Activated naive CD4-positive, alpha-beta T cell (primary cell): ENCODE measurements around the gene CEP170B.
"Not testable (repeated sequence)": the region's sequence is repeated elsewhere in the genome, so short reads cannot be mapped to it uniquely, and the experiment has no call there.

ENCODE experiments used
- DNase-seq, 4 experiments: peaks; one replicate each; lab custom pipeline; 2025; lab: John Stamatoyannopoulos, UW

The CEP170B gene

DNA sequence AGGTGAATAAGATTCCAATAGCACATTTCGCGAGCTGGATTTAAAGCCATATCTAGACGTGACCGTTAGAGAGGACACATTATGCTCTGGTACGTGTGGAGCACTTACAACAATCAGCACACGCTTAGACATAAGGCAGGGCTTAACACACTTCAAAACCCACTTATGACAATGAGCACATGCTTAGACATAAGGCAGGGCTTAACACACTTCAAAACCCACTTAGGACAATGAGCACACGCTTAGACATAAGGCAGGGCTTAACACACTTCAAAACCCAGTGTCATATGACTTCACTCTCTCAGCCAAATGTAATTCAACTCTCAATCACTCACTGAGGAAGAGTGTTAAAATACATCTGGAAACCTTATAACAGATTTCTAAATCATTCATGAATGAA, 48.4 kb downstream of the CEP170B start:
- DNase-seq, result no peak

DNA sequence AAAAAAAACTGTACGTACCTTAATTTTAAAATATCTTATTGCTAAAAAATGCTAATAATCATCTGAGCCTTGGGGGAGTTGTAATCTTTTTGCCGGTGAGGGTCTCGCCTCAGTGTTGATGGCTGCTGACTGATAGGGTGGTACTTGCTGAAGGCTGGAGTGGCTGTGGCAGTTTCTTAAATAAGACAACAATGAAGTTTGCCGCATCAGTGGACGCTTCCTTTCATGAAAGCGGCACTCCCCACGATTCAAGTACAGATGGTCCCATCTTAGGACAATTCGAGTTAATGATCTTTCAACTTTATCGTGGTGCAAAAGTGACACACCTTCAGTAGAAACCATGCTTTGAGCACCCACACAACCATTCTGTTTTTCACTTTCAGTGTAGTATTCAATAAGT, 52.0 kb downstream of the CEP170B start:
- DNase-seq, result no peak

DNA sequence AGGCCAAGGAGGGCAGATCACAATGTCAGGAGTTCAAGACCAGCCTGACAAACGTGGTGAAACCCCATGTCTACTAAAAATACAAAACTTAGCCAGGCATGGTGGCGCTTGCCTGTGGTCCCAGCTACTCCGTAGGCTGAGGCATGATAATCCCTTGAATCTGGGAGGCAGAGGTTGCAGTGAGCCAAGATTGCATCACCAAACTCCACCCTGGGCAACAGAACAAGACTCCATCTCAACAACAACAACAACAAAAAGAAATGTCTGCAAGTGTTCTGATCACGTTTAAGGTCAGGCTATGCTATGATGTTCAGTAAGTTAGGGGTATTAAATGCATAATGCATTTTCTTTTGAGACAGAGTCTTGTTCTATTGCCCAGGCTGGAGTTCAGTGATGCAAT, 52.9 kb downstream of the CEP170B start:
- DNase-seq, result no peak

- DNase-seq, result not testable (repeated sequence)
Measured at GRCh38 chr14:104919152-104919992, 54.3 kb downstream of the CEP170B start.

DNA sequence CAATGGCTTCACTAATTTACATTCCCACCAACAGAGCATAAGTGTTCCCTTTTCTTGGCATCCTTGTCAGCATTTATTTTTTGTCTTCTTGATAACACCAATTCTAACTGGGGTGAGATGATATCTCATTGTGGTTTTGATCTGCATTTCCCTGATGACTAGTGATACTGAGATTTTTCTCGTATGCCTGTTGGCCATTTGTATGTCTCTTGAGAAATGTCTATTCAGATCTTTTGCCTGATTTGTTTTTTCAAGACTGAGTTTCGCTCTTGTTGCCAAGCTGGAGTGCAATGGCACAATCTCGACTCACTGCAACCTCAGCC, 54.9 kb downstream of the CEP170B start:
- DNase-seq, result no peak

- no peak for DNase-seq
Measured at GRCh38 chr14:104923640-104924420, 58.8 kb downstream of the CEP170B start.

- no peak for DNase-seq
Measured at GRCh38 chr14:104924421-104925213, 59.5 kb downstream of the CEP170B start, which contains the start of gene PLD4. PLD4 (plus strand) TSS chr14:104924879; CDS start chr14:104927141, 2,262 bp downstream.

- DNase-seq, result no peak
Measured at GRCh38 chr14:104925214-104925854, 60.3 kb downstream of the CEP170B start.

DNA sequence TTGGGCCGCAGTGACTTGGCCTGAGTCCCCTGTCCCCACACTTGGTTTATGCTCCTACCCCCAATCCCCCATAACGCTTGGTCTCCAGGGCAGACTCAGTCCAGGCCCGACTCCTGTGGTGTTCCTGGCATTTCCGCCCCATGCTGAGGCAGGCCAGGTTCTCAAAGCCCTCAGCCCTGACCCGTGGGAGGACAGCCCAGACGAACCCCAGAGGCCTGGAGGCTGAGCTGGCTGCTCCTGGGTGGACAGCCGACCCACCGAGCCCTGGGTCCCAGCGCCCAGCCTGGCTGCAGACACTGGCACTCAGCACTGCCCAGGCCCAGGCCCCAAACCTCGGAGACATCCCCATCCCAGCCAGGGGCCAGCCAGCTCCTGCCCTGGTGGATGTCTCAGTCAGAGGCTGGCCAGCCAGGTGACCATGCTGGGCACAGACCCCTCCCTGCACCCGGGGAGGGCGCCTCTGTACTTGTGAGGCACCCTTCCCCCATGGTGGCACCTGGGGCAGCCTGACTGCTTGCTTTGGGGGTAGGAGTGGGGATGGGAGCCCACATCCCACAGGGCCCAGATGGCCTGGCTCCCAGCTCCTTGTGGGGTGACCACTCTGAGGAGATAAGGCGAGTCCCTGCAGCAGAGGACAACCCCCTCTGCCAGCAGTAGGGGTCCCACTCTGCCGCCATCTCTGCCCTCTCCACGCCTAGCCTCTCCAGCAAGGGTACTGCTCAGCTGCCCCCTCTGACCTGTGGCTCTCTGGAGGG, 61.0 kb downstream of the CEP170B start:
- no peak for DNase-seq

DNA sequence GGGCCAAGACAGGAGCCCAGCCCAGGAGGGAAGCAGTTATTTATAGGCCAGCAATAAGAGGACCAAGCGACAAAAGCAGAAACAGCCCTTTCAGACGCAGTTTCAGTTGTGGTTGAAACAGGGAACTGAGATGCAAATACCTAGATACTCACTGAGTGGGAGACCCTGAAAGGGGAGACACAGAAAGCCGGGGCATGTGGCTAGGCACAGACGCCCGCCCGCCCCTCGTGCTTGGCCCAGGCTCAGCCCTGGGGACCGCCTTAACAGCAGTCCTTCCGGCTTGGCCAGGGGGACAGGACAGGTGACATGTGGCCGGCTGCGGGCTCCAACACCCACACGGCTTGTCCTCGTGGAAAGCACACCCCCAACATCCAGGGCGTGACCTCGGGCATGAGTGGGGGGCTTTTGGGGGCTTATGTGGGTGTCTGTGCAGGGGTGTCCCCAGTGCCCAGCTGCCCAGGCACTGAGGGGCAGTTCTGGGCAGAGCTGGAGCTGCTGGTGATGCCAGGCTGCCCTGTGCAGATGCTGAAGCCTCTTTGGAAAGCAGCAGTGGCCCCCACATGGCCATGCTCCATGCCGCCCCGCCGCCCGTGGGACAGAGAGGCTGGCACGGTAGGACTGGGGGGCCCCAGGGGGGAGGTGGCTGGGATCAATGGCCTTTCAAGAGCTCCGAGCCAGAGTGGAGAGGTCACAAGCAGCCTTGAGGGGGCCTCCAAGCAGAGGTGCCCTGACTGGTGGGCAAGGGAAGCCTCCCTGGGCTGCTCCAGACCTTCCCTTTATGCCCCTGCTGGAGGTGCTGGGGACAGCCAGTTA, 61.8 kb downstream of the CEP170B start:
- no peak for DNase-seq

DNA sequence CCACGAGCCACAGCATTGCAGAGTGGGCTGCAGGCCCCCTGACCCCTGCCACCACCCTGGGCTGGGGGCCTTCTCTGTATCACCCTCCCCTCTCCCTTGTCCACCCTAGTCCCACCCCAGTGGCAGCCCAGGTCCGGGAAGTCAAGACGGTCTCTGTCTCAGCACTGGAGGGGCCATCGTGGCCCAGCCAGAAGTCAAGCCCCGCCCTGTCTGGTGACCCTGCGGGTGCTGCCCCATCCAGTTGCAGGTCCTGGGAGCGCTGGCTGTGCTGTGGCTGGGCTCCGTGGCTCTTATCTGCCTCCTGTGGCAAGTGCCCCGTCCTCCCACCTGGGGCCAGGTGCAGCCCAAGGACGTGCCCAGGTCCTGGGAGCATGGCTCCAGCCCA, 62.4 kb downstream of the CEP170B start:
- DNase-seq, result no peak

- DNase-seq, result no peak
Measured at GRCh38 chr14:104927901-104928300, 62.8 kb downstream of the CEP170B start.

DNA sequence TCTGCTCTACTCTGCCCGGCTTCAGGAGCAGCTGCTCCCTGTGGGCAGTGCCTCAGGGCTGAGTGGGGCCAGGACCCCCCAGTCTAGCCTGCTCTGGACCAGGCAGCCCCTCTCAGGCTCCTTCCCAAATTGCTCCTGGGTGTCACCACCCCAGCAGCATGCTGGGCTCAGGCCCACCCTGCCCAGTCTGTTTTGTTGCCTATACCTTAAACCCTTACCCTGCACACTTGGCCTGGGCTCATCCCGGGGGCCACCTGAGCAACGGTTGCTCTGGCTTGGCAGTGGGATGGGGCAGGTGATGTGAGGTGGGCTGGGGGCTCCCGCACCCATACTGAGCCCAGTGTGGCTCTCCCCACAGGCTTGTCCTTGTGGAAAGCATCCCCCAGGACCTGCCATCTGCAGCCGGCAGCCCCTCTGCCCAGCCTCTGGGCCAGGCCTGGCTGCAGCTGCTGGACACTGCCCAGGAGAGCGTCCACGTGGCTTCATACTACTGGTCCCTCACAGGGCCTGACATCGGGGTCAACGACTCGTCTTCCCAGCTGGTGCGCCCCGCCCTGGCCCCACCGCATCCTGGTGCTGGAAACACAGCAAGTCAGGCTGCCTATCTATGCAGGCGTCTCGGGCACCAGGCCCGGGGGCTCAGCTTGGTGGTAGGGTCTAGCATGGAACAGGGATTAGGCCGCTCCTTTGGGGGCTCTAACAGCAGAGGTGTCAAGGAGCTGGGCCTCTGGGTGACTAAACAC, 63.5 kb downstream of the CEP170B start:
- no peak for DNase-seq

GRCh38 chr14:104929268-104930230, 64.5 kb downstream of the CEP170B start:
- DNase-seq, result no peak

DNA sequence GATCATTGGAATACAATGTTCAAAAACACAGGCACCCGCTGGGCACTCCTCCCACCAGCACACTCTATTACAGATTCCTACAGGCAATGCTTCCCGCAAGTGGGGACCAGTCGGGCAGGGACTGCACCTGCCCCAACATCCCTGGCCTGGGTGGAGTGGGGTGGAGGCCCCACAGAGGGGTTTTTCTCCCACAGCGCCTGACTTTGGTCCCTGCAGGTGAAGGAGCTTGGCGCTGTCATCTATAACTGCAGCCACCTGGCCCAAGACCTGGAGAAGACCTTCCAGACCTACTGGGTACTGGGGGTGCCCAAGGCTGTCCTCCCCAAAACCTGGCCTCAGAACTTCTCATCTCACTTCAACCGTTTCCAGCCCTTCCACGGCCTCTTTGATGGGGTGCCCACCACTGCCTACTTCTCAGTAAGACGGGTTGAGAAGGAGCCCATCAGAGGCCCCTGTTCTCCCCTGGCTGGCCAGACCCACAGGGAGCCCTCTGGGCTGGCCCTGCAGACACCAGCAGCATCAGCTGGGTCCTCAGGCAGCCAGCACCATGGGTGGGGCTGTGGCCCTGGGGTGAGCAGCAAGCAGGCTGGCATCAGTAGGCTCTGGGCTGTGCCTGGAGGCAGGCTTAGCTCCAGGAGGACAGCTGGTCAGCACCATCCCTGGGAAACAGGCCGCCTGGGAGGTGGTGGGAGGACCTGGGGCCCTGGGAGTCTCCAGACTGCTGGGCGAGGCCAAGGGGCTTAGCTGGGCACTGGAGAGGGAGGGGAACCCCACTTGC, 65.6 kb downstream of the CEP170B start:
- DNase-seq, result no peak

GRCh38 chr14:104931304-104931770, 66.3 kb downstream of the CEP170B start:
- DNase-seq, result no peak
